AG08396 (cell line): ENCODE data around the gene RFX7.

Experiments
- DNase-seq: peaks from one replicate; pipeline ENCODE4 v3.0.0; 2012; ENCODE audit warnings: low spot score, mixed read lengths

The RFX7 gene

DNA sequence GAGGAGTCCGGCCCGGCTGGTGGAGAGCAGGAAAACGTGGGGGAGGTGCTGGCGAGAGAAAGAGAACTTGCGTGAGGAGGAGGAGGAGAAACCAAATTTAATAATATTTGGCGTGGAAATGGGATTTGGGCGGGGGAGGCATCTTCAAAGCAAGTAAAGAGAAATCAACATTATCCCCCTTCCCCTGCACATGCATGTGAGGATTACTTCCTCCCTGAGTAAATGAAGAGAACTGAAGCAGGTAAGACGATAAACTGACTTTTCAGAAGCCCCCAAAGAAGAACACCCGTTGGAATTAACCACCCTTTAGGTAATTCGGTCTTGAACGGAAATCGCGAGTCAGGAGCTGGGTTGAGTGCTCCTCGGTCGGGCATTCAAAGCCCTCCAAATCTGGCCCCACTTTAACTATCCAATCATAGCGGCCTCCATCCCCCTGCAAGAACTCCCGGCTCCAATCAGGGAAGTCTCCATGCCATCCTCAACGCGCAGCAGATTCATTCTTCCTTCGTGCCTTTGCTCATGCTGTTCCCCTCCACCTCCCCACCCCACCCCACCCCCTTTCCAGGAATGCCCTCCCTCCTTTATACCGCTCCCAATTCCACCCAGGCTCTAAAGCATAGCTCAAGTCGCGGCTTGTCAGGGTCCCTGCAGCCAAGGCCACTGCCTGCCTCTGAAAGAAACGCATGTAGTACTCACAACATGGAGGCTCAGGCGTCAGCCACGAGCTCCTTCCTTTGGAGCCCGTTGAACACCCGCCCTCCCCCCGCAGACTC is 545 bp upstream of the RFX7 start:
- DNase-seq, result peak; percentile 73

DNA sequence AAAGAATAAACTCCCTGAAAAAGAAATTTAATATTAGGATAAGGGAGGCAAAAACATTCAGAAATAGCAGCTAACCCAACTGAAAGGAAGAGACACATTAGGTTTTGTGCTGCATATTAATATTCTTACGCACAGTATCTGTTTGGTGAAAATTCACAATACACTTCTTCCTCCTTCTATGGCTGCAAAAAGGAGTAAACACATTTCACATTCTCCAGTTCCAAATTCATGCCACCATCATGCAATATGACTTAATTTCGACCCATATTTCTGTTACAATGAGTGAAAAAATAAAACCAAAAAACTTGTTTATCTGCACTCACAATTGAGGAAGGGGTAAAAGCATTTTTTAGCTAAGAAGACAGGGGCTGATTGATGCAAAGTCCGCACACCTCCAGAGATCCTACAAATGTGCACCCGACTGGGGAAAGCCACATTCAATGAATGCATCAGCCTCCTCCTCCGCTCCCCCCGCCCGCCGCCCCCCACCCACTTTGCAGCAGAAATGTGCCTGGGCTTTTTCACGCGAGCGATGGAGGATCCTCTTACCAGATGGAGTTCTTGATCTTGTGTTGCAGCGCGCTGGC is 1.0 kb downstream of the RFX7 start:
- DNase-seq, result no peak

DNA sequence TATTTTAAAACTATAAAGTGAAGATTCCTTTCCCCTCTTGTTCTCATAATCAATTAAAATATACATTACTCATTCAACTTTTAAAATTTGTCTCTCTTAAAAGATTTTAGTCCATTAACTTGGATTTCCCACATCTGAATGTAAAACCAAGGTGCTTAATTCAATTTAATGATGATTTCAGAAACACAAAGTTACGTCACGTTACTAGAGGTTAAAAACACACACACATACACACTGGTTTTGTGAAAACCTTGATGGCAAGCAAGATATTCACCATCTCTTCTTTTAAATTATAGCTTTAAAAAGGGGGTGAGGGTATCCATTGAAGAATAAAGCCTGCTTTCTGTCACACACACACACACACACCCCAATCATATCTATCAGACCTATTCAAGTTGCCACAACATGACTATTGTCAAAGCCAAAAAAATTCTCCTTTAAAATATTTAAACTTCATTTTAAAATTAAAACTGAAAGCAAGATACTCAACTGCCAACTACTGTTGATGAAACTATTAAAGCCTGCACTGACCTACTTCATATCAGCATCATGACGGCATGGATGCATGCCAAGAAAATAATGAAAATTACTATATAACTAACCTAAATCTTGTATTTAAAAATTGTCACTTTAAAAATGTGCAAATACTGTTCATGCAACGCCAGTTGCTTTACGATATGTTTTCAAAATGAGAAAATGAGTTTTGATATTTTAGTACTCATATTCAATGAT is 2.1 kb downstream of the RFX7 start:
- DNase-seq, result no peak

DNA sequence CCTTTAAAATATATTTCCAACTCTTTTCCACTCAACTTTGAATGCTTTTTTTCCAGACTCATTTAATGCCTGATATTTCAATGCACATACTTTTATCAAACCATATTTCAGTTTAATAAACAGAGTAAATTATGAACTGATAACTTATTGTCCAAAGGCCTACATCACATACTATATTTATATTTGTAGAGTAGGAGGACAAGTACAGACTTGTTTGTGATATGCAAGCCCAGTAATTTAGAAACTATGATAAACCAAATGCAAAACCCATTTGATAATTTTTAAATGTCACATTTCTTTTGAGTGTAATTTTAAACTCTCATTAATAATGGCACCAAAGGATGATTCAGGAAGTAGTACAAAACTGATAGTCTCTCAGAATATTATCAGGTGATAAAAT is 3.3 kb downstream of the RFX7 start:
- no peak for DNase-seq

DNA sequence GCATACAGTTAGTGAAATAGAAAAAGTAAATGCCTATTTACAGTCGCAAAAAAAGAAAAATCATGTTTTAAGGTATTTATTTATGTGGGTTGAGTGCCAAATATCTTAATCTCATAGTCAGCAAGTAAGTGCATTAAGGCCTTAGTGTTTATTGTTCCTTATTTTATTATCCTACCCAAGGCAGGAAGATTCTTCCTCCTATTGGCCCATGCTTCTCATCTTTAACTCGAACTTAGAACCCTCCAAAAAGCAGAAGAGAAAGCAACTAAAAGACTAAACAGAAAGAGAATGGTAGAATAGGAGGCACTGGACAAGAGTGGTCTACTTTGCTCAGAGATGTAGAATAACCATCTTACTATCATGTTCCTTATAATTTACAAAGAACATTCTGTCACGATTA is 7.5 kb downstream of the RFX7 start:
- DNase-seq, result no peak

DNA sequence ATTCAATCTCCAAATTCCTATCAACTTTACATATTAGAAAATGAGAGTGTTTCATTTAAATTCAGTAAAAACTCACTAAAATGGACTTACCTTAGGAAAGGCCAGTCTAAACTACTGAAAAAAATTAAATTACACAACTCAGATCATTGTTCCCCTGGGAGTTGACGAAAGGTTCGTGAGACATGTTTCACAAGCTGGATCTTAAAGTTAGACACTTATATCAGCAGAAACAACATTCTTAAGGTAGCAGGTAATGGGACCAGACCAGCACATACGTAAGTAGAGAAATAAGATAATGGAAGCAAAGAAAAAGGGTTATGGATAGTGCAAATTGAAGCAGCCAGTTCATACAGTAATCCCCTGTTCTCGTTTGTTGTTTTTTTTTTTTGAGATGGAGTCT is 8.9 kb downstream of the RFX7 start:
- DNase-seq, result no peak

DNA sequence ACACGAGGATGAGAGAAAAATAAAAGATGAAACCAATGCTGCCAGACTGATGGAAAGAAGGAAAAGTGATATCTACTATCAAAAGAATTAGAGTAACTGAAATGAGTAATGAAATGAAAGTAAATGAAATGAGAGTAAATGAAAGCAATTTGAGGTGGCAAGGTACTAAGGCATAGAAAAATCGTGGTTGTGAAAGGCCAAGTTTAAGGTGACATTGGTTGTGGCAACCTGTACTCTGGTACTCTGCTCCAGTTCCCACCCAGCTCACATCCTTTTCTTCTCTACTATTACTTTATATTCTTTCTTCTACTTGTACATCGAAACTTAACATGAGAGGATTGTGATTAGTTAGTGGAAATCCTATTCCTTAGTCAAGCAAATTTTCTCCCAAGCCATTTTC is 10.1 kb downstream of the RFX7 start:
- no peak for DNase-seq

DNA sequence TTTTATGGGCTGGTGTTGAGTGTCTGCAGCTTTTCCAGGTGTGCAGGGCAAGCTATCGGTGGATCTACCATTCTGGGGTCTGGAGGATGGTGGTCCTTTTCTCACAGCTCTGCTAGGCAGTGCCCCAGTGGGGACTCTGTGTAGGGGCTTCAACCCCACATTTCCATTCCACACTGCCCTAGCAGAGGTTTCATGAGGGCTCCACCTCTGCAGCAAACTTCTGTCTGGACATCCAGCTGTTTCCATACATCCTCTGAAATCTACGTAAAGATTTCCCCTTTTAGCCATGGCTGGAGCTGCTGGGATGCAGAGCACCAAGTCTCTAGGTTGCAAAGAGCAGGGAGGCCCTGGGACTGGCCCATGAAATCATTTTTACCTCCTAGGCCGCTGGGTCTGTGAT is 11.6 kb downstream of the RFX7 start:
- DNase-seq, result no peak

DNA sequence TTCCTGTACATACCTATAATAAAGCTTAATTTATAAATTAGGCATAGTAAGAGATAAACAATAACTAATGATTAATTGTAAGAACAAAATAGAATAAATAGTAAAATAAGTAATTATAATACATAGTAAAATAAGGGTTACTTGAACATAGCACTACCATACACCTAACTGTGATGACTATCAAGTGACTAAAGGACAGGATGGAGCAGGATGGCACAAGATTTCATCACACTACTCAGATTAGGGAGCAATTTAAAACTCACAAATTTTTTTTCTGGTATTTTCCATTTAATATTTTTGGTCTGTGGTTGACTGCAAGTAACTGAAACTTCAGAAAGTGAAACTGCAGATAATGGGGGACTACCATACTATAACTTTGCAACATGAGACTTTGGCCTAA is 14.8 kb downstream of the RFX7 start:
- no peak for DNase-seq

DNA sequence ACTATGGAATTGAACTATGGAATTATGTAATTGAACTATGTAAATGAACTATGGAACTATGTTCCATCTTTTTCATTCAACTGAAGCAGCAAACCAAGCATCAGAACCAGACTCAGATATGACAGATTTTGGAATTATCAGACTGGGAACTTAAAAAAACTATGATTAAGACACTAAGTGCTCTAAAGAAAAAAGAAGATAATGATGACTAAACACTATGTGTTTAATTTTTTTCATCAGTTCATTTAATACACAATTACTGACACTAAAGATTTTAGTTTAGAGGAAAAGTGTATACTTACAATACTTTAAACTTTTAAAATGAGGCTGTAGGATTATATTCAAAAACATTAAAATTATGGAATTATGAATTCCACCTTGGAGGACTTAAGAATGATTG is 15.3 kb downstream of the RFX7 start:
- no peak for DNase-seq

DNA sequence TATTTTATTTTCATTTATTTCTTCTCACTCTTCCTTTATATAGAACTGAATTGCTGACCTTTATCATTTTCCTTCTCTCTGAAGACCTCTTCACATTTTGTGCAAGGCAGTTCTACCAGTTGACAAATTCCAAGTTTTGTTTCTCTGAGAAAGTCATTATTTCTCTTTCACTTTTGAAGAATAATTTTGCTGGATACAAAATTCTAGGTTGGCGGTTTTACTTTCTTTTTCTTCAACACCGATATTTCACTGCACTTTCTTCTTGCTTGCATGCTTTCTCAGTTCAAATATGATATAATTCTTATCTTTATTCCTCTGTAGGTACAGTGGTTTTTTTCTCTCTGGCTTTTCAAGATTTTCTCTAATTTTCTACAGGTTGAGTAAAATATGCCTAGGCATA is 15.9 kb downstream of the RFX7 start:
- DNase-seq, result no peak

DNA sequence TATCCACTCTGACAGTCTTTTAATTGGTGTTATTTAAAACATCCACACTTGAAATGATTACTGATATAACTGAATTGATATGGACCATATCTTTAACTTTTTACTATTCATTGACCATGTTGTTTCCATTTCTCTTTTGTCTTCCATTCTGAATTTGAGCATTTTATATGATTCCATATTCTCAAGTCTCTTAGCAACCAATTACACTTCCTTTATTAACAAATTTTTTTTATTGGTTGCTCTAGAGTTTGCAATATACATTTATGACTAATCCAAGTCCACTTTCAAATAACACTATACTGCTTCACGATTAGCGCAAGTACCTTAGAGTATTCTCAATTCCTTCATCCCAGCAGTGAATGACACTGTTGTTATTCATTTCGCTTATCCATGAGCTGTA is 16.4 kb downstream of the RFX7 start:
- no peak for DNase-seq

DNA sequence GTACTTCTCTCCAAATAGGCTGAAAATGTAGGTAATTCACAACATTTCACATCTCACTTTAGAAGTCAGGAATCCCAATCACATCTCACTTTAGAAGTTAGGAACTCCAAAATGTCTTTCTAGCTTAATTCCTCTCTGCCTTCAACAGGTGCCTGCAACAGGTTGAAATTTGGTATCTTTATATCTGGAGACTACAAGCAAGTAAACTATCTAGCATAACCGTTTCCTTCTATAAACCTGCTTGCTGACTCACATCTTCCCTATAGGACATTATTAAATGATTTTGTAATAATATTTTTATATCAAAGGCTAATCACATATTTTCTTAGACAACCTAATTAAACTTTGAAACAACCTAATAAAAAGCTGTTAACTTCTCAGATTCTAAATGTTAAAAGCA is 18.2 kb downstream of the RFX7 start:
- DNase-seq, result no peak

DNA sequence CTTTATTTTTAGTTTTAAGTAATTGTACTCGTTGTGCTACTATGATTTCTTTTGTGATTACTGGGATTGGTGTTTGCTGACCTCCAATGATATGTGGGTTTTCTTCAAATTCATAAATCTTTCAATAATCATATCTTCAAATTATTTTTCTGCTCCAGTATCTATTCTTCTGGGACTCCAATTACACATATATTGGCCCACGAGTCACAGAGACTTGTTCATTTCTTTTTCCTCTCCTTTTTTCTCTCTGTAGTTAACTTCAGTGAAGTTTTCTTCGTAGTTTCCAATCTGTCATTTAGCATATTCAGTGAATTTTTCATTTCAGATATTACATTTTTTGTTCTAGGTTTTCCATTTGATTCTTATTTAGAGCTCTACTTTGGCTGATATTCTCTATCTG is 21.4 kb downstream of the RFX7 start:
- DNase-seq, result no peak

DNA sequence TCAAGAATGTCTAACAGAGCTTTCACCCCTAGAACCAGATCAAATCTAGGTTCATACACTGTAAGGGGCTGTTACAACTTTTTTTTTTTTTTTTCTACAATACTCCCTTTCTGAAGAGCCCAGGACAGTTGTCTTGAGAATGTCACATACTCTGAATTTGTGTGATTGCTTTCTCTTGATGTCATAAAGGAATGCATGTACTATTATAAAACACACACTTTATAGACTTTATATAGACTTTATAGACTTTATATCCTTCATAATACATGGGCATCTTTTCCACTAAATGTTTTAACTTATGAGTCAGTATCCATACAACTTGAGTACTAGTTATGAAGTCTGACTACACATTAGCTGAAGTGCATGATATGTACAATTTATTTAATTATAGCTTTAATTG is 26.3 kb downstream of the RFX7 start:
- DNase-seq, result no peak

DNA sequence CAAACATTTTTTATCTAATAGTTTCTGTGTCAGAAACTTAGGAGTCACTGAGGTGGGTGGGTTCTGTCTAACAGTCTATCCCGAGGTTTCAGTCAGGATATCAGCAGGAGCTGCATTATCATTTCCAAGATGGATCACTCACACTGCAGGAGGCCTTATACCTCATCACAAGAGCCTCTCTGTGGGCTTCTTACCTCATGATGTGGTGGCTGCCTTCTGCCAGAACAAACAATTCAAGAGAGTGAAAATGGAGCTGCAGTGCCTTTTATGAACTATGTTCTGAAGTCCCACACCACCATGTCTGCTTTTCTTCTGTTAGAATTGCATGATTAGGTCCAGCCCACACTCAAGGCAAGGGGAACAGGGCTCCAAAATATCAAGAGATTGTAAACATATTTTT is 27.9 kb downstream of the RFX7 start:
- DNase-seq, result peak; percentile 7

DNA sequence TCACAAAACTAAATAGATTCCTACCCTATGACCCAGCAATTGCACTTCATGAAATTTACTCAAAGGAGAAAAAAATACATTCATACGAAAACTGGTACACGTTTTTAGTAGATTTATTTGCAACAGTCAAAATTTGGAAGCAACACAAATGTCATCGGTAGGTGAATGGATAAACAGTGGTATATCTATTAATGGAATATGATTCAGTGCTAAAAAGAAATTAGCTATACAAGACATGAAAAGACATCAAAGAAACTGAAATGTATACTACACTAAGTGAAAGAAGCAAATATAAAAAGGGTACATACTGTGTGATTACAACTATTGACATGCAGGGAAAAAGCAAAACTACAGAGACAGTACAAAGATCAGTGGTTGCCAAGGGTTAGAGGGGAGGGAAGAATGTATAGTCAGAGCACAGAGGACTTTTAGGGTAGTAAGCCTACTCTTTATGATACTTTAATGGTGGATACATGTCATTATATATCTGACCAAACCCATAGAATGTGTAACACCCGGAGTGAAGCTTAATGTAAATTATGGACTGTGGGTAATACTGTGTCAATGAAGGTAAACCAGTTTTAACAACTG is 31.6 kb downstream of the RFX7 start:
- no peak for DNase-seq

DNA sequence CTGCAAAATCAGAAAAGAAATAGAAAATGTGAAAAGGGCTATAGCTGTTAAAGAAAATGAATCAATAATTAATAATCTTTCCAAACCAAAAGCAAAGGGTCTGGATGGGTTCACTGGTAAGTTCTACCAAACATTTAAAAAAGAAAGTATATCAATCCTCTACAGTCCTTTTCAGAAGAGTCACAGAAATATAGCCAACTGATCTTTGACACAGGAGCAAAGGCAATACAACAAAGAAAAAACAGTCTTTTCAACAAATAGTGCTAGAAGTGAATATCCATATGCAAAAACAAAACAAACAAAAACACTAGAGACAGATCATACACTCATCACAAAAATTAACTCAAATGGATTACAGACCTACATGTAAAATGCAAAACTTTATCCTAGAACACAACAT is 32.6 kb downstream of the RFX7 start:
- no peak for DNase-seq

DNA sequence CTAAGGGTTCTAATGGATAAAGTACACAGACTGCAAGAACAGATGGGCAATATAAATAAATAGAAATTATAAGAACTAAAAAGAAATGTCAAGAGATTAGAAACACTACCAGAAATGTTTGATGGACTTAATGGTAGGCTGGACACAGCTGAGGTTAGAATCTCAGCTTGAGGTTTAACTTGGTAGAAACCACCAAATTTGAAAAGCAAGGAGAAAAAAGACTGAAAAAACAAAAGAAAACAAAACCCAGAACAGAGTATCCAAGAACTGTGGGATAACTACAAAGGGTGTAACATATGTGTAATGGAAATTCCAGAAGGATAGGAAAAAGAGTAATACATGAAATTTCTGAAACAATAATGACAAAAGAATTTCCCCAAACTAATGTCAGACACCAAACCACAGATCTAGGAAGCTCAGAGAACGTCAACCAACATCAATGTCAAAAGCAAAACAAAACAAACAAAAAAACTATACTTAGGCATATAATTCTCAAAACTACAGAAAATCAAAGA is 35.0 kb downstream of the RFX7 start:
- DNase-seq, result no peak

DNA sequence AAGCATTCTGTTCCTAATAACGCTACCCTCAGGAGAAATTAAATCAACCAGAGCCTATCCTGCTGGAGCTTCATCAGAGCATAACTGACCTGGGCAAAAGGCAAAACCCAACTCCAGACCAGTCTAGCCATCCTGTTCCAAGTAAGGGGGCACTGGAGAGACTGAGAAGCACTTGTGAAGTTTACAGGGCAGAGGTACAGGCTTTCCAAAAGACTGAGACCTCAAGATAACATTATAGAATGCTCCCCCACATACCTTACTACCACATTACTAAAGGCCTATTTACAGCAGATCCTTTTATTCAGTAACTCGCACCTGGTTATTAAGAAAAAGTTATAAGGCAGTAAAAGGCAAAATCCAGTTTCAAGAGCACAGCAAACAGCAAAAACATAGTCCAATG is 35.5 kb downstream of the RFX7 start:
- DNase-seq, result no peak

DNA sequence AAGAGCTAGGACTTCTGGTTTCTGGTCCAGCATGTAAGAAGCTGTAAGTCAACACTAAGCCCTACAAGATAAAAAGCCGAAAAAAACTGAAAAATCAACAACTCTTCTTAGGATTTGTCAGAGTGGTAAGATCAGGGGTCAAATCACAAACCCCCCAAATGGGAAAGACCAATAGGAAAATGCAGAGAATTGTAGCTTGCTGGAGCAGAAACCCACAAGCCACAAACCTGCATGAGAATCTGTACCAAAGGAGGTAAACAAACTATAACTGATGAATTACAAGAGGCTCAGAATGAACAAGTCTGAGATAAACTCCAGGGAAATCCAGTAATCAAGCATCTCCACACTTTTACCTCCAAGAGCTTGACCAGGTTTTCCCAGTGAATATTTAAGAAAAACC is 36.0 kb downstream of the RFX7 start:
- no peak for DNase-seq

DNA sequence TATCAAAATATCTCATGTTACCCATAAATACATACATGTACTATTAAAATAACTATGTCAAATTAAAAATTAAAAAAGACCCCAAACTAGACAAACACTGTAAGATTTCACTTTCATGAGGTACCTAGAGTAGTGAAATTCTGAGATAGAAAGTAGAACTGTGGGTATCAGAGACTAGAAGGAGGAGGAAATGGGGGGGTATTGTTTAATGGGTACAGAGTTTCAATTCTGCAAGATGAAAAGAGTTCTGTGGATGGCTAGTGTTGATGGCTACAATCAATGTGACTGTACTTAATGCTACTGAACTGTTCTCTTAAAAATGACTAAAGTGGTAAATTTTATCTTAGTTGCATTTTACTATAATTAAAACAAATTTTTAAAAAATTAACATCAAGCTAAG is 36.6 kb downstream of the RFX7 start:
- DNase-seq, result no peak
